Endodermal cell (in vitro differentiated cells): ENCODE measurements around the gene AKAP11. TPM values are rescaled to one million over a fixed set of nuclear protein-coding genes. Genes with fewer than 3 reads are reported as not detected.

Experiments
- DNase-seq: peaks from one replicate; pipeline ENCODE4 v3.0.0-alpha.2; 2017
- H3K27ac ChIP-seq: 2 replicates; pipeline ENCODE4 v1.5.1; 2013; ENCODE audit warnings: mild to moderate bottlenecking, low read depth, low read length, moderate library complexity
- H3K27me3 ChIP-seq: 2 replicates; pipeline ENCODE4 v1.6.1; 2013; ENCODE audit warnings: mild to moderate bottlenecking, low read length, moderate library complexity; ENCODE audit not compliant: insufficient read depth, control insufficient read depth, poor library complexity, severe bottlenecking
- H3K36me3 ChIP-seq: 2 replicates; pipeline ENCODE4 v1.7.0; 2013; ENCODE audit warnings: mild to moderate bottlenecking, low read length, moderate library complexity; ENCODE audit not compliant: control insufficient read depth, insufficient read depth
- H3K4me1 ChIP-seq: one replicate; pipeline ENCODE4 v1.7.0; 2013; ENCODE audit warnings: low read length; ENCODE audit not compliant: control insufficient read depth, insufficient read depth
- H3K4me3 ChIP-seq: 2 replicates; pipeline ENCODE4 v1.5.1; 2013; ENCODE audit warnings: mild to moderate bottlenecking, low read length, moderate library complexity
- H3K9ac ChIP-seq: 2 replicates; pipeline ENCODE4 v1.6.1; 2013; ENCODE audit warnings: mild to moderate bottlenecking, low read length, moderate library complexity; ENCODE audit not compliant: poor library complexity, severe bottlenecking; ENCODE audit errors: extremely low read depth
- H3K9me3 ChIP-seq: 2 replicates; pipeline ENCODE4 v1.6.1; 2013; ENCODE audit warnings: mild to moderate bottlenecking, low read length, moderate library complexity; ENCODE audit not compliant: control insufficient read depth
- H3K27ac Mint-ChIP-seq: 2 replicates; pipeline ENCODE4 v1.8.0; 2020; ENCODE audit warnings: mixed read lengths
- H3K27me3 Mint-ChIP-seq: 2 replicates; pipeline ENCODE4 v1.8.0; 2021; ENCODE audit warnings: mild to moderate bottlenecking, mixed read lengths; ENCODE audit not compliant: insufficient read depth
- H3K36me3 Mint-ChIP-seq: 2 replicates; pipeline ENCODE4 v1.8.0; 2020; ENCODE audit warnings: low read depth, mixed read lengths
- H3K4me1 Mint-ChIP-seq: 2 replicates; pipeline ENCODE4 v1.8.0; 2020; ENCODE audit warnings: mixed read lengths
- H3K4me3 Mint-ChIP-seq: 2 replicates; pipeline ENCODE4 v1.8.0; 2020; ENCODE audit warnings: mild to moderate bottlenecking, moderate library complexity, mixed read lengths
- H3K9me3 Mint-ChIP-seq: 2 replicates; pipeline ENCODE4 v1.8.0; 2020; ENCODE audit warnings: mild to moderate bottlenecking, mixed read lengths
- WGBS, 2 experiments: methylation state at CpG; one replicate each; pipeline versions ENCODE4 v1.1.5 to v1.1.7; 2013; ENCODE audit warnings: missing lambda C conversion rate in 2 of 2, mixed read lengths in 1 of 2; ENCODE audit not compliant: insufficient coverage in 1 of 2, insufficient read length in 1 of 2; 5-methylcytosine and 5-hydroxymethylcytosine counted together
- total RNA-seq, 2 donors: library from RNA; stranded (reverse); fragmentation: NEBNext Ultra II Directional in 1 of 2; extraction: Animal tissue kit (Norgen Biotek cat#: 25700) in 1 of 2; gene quantifications; 2 replicates in 1 of 2; 3 replicates in 1 of 2; pipeline ENCODE4 v1.2.1, GENCODE V29; 2021
- TF ChIP-seq, protein P1 (sequence below): fragments of 200-600 bp; sonication (generic); conservative IDR thresholded peaks from 2 replicates; pipeline ENCODE4 v1.5.0; 2021; ENCODE audit warnings: antibody characterized with exemption, mild to moderate bottlenecking

The AKAP11 gene
- total RNA-seq, 2 donors from 2014 or later = 16.9 to 17.6 TPM

DNA sequence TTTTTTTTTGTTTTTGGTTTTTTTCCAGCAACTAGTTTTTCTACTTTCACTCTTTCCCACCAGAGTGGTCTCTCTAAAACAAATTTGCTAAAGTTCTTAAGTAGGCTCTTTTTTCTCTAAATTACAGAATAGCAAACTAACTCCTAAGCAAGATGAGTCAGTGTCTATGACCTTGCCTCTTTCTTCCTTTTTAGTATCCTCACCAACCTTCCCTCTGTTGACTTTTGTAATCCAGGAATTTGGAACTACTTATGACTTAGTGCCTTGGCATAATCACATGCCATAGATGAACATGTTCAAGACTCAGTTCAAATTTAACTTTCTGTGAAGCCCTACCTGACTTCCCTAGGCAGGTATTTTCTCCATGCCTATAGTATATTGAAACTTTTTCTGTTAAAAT is 32.3 kb upstream of the AKAP11 start:
- H3K27me3 ChIP-seq = no peaks in the 10 kb centered on the region
- no peaks in the 10 kb centered on the region for H3K9me3 ChIP-seq
- TF ChIP-seq, protein P1, sequence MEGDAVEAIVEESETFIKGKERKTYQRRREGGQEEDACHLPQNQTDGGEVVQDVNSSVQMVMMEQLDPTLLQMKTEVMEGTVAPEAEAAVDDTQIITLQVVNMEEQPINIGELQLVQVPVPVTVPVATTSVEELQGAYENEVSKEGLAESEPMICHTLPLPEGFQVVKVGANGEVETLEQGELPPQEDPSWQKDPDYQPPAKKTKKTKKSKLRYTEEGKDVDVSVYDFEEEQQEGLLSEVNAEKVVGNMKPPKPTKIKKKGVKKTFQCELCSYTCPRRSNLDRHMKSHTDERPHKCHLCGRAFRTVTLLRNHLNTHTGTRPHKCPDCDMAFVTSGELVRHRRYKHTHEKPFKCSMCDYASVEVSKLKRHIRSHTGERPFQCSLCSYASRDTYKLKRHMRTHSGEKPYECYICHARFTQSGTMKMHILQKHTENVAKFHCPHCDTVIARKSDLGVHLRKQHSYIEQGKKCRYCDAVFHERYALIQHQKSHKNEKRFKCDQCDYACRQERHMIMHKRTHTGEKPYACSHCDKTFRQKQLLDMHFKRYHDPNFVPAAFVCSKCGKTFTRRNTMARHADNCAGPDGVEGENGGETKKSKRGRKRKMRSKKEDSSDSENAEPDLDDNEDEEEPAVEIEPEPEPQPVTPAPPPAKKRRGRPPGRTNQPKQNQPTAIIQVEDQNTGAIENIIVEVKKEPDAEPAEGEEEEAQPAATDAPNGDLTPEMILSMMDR = no peak
- no peak for DNase-seq
- peaks cover 4% of the 10 kb centered on the region for H3K4me1 Mint-ChIP-seq
- no peak overlapping the region for H3K9ac ChIP-seq
- H3K4me1 ChIP-seq = no peaks in the 10 kb centered on the region
- H3K4me3 Mint-ChIP-seq = no peak overlapping the region
- no peaks in the 10 kb centered on the region for H3K27me3 Mint-ChIP-seq
- no peak overlapping the region for H3K27ac ChIP-seq
- H3K27ac Mint-ChIP-seq = no peak overlapping the region
- H3K36me3 Mint-ChIP-seq = no peaks in the 10 kb centered on the region
- no peaks in the 10 kb centered on the region for H3K9me3 Mint-ChIP-seq
- H3K36me3 ChIP-seq = no peaks in the 10 kb centered on the region
- H3K4me3 ChIP-seq = no peak overlapping the region

DNA sequence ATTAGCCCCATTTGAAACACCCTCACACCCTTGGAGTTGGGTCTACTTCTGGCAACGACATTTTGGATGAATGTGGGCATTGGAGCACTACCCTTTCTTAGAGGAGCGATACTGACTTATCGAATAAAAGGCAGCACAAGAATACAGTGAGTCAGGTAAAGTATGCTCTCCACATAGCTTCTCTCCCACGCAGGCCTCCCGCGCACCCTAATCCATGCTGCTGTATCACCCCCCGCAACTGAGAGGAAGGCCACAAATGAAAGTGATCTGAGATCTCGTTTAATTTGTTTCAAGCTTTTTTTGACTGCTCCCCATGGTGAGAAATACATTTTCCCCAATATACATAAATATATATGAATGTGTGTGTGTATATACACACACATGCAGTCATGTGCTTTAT is 25.4 kb upstream of the AKAP11 start:
- H3K9me3 ChIP-seq = no peaks in the 10 kb centered on the region
- Mint-ChIP-seq H3K4me1 (no peaks in the 10 kb centered on the region), H3K27me3 (no peaks in the 10 kb centered on the region), H3K4me3 (no peak overlapping the region), H3K27ac (no peak overlapping the region), H3K9me3 (no peaks in the 10 kb centered on the region), H3K36me3 (no peaks in the 10 kb centered on the region)
- no peak for DNase-seq
- no peak overlapping the region for H3K27ac ChIP-seq
- TF ChIP-seq, protein P1 = no peak
- H3K9ac ChIP-seq = no peak overlapping the region
- no peaks in the 10 kb centered on the region for H3K4me1 ChIP-seq
- H3K27me3 ChIP-seq = no peaks in the 10 kb centered on the region
- no peak overlapping the region for H3K4me3 ChIP-seq
- H3K36me3 ChIP-seq = no peaks in the 10 kb centered on the region
- WGBS, 2 experiments = 98% methylated on average over 7 to 8 of the region's 8 CpGs

DNA sequence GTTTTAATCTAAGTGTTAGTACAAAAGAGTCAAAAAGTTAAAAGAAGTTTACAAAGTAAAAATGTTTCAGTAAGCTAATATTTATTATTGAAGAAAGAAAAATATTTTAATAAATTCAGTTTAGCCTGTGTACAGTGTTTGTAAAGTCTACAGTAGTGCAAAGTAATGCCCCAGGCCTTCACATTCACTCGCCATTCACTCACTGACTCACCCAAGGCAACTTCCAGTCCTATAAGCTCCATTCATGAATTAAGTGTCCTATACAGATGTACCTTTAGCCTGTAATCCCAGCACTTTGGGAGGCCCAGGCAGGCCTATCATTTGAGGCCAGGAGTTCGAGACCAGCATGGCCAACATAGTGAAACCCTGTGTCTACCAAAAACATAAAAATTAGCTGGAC is 24.1 kb upstream of the AKAP11 start:
- no peaks in the 10 kb centered on the region for H3K27me3 ChIP-seq
- Mint-ChIP-seq H3K27ac (no peak overlapping the region), H3K4me3 (no peak overlapping the region), H3K27me3 (no peaks in the 10 kb centered on the region), H3K9me3 (no peaks in the 10 kb centered on the region), H3K36me3 (no peaks in the 10 kb centered on the region), H3K4me1 (no peaks in the 10 kb centered on the region)
- DNase-seq = no peak
- H3K4me3 ChIP-seq = no peak overlapping the region
- WGBS, 2 experiments = 89 to 94% methylated on average over 2 of the region's 2 CpGs
- H3K9ac ChIP-seq = no peak overlapping the region
- H3K27ac ChIP-seq = no peak overlapping the region
- H3K9me3 ChIP-seq = no peaks in the 10 kb centered on the region
- TF ChIP-seq, protein P1 = no peak
- H3K4me1 ChIP-seq = no peaks in the 10 kb centered on the region
- H3K36me3 ChIP-seq = no peaks in the 10 kb centered on the region
